ENCODE data around the gene DNHD1.

DNHD1 gene

GRCh38 chr11:6563121-6563619 lies 66.1 kb downstream of the DNHD1 start:
- DNase-seq (ENCODE audit: low spot score): no peak

DNA sequence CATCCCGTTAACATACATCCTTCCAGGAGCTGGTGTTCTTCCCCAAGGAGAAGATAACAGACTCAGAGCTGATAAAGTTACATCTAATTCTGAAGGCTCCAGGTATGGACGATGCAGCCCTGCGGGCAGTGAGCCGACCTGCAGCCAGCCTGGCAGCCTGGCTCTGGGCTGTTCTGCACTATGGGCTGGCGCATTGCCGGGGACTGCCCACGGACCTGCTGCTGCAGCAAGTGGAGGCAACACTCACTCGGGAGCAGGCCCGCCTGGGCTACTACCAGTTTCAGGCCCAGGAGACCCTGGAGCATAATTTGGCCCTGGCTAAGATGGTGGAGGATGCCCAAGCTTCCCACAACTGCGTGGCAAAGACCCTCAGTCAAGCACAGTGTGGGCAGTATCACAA lies 66.6 kb downstream of the DNHD1 start:
- no peak for DNase-seq (ENCODE audit: low spot score)

DNA sequence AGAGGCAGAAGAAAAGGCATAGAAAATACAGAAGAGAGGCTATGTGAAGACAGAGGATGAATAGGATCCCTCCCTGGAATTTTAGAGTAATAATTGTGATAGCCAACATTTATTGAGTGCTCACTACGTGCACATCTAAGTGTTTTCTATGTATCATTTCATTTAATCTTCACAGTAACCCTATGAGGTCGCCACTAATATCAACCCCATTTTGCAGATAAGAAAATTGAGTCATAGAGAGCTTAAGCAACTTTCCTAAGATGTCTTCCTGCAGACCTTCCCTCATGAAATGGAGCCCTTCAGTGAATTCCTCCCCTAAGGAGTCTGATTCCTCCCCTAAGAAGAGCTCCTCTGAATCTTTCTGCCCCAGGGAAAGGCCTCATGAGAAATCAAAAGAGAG lies 68.2 kb downstream of the DNHD1 start:
- DNase-seq (ENCODE audit: low spot score): no peak

DNA sequence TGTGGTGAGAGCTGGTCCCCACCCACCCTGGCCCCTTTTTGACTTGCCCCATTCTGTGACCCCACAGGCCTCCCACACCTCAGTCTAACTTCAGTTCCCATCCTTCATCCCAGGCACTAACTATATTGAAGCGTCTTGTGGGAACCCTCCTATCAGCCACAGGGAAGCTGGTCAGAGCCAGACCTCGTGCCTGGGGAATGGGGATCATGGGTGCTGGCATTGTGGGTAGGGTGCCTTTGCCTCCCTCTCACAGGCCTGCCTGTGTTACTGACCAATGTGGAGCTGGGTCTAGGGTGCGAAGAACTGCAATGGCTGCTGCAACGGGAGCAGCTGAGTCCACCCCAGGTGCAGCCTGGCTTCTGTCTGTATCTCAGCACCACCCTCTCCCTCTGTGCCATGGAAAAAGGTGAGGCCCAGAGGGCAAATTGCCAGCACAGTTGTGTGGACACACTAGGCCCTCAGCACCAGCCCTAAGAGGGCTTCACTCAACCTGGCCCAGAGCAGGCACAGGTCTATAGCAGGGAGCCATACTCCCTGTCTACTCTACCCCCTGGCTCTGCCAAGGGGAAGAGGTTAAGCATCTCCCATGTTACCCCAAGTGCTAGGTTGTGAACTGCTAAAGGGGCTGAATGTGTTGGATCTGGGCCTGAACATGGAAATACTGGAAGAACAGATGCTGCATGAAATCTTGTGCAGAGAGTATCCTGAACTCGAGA lies 69.1 kb downstream of the DNHD1 start:
- no peak for DNase-seq (ENCODE audit: low spot score)

- no peak for DNase-seq (ENCODE audit: low spot score)
Observed at GRCh38 chr11:6566704-6567370, 69.8 kb downstream of the DNHD1 start.

GRCh38 chr11:6567371-6567745 lies 70.3 kb downstream of the DNHD1 start:
- no peak for DNase-seq (ENCODE audit: low spot score)

DNA sequence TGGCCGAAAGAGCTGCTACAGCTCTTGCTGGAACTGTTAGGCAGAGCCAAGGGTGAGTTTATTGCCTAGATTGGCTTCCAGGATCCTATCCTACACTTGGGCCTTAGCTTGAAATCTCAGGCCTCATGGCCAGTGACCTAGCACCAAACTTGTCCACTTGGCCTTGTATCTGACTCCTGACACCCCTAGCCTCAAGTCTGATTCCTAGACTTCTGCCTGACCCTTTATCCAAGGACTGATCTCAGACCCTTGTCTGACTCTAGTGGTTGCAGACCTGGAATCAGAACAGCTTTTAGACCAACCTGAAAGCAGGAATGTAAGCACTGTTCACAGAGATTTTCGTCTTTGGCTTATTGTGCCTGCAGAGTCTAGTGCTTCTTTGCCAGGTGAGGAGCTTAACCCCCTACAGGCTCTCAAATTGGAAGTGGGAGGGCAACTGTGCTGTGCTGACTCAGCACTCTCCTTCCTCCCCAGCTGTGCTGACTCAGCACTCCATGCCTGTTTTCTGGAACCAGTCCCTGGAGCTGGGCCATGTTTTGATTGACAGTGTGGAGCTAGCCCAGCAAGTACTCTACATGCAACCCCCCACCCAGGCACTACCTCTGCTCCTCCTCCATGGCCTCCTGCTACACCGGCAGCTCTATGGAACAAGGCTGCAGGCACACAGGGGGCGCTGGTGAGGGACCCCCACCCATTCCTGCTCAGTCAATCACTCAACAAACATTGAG lies 71.3 kb downstream of the DNHD1 start:
- no peak for DNase-seq (ENCODE audit: low spot score)

DNA sequence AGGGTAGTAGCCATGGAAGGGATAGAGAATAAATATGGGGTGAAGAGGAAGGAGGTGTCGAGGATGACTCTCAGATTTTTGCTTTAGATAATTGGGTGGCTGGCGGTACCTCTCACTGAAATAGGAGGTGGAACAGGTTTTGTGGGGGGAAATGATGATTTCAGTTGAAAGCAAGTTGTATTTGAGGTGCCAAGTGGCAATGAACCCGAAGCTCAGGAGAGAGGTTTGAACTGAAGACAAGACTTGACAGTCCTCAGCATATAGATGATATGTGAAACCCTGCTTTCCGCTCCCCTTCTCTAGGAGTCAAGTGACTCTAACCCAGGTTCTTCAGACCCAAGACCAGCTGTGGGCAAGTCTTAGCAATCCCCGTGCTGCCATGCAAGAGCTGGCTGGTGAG lies 72.6 kb downstream of the DNHD1 start:
- no peak for DNase-seq (ENCODE audit: low spot score)

DNA sequence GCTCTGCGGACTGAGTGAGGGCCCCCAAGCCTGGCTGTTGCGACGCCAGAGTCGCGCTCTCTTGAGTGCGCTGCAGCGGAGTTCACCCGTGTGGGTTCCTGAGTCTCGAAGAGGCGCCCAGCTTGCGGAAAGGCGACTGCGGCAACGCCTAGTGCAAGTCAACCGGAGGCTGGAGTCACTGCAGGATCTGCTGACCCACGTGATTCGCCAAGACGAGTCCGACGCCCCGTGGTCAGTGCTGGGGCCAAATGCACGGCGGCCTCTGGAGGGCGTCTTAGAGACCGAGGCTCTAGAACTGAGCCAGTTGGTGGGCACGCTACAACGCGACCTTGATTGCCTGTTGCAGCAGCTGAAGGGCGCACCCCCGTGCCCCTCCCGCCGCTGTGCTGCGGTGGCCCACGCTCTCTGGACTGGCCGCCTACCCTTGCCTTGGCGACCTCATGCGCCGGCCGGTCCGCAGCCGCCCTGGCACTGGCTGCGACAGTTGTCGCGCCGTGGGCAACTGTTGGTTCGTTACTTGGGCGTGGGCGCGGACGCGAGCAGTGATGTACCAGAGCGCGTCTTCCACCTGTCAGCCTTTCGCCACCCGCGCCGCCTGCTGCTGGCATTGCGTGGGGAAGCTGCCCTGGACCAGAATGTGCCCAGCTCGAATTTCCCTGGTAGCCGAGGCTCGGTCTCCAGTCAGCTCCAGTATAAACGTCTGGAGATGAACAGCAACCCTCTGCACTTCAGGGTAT lies 73.8 kb downstream of the DNHD1 start:
- no peak for DNase-seq (ENCODE audit: low spot score)

DNA sequence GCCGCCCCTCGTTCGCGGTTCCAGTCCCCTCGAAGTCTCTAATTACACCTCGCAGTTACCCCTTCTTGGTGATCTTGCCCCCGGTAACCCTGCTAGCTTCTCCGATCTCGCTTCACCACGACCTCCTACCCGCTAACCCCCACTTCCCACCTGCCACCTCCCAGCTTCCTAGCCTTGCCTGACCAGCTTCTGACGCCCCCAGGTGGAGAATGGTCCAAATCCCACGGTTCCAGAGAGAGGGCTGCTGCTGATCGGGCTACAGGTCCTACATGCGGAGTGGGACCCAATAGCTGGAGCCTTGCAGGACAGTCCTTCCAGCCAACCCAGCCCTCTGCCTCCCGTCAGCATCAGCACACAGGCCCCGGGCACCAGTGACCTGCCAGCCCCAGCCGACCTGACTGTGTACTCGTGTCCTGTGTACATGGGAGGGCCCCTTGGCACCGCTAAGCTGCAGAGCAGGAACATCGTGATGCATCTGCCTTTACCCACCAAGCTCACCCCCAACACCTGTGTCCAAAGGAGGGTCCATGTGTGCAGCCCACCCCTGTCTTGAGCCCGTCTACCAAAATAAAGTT lies 74.4 kb downstream of the DNHD1 start:
- DNase-seq (ENCODE audit: low spot score): no peak

- no peak for DNase-seq (ENCODE audit: low spot score)
Observed at GRCh38 chr11:6572215-6572614, 75.1 kb downstream of the DNHD1 start.

- no peak for DNase-seq (ENCODE audit: low spot score)
Observed at GRCh38 chr11:6574816-6575715, 78.0 kb downstream of the DNHD1 start.

DNA sequence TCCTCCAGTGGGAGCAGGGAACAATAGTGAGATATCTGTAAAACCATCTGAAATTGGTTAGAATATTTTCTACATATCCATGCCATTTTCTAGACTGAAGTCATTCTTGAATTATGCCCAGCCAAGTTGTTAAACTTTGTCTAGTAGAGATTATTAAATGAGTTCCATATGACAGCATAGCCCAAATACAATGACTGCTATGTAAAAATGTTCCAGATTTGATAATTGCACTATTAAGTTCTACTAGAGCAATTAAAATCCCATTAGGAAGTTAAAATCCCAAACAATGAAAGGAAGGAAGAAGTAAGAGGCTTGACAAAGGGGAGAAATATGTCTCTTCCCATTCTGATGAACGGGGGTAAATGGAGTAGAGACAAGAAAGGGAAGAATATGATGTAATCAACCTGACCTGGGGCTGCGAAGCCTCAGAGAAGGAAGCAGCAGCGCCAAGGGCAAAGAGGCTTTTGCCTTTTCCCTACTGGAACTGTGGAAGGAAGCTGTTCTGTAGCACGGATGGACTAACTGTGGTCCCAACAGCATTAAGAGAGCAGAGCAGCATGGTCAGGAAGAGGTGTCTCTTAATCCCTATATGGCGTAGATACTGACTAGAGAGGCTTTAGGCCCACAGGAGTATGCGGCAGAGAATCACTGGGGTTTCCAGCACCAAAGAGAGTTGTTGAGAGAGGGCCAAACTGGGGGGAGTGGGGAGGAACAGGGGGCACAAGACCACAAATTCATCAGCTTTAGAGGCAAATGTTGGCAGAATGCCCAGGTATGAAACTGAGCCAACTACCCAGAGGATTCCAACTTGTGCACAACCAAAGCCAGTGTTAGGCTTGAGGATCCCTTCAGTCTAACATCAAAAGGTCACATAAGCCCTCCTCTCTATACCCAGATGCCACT lies 79.6 kb downstream of the DNHD1 start:
- DNase-seq (ENCODE audit: low spot score): no peak

GRCh38 chr11:6578134-6578533 lies 81.1 kb downstream of the DNHD1 start:
- DNase-seq (ENCODE audit: low spot score): no peak

DNA sequence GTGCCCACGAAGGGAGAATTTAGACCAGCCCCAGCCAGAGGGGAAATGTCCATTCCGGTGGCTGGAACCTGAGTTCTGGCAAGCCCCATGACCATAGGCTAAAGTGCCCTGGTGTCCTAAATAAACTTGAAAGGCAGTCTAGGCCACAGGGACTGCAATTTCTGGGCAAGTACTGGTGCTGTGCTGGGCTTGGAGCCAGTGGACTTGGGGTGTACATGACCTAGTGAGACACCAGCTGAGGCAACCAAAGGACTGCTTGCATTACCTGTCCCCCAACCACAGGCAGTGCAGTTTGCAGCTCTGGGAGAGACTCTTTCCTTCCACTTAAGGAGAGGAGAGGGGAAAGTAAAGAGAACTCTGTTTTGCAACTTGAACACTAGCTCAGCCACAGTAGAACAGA lies 82.6 kb downstream of the DNHD1 start:
- no peak for DNase-seq (ENCODE audit: low spot score)

DNA sequence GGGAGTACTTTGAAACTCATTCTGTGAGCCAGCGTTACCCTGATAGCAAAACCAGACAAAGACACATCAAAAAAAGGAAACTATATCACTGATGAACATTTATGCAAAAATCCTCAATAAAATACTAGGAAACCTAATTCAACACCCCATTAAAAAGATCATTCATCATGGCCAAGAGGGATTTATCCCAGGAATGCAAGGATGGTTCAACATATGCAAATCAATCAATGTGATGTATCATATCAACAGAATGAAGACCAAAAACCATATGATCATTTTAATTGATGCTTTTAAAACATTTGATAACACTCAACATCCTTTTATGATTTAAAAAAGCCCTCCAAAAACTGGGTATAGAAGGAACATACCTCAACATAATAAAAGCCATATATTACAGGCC lies 86.5 kb downstream of the DNHD1 start:
- no peak for DNase-seq (ENCODE audit: low spot score)

DNA sequence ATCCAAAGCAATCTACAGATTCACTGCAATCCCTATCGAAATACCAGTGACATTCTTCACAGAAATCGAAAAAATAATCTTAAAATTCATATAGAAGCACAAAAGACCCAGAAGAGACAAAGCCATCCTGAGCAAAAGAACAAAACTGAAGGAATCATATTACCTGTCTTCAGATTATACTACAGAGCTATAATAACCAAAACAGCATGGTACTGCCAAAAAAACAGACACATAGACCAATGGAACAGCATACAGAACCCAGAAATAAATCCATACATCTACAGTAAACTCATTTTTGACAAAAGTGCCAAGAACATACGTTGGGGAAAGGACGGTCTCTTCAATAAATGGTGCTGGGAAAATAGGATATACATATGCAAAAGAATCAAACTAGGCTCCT lies 87.4 kb downstream of the DNHD1 start:
- no peak for DNase-seq (ENCODE audit: low spot score)

DNA sequence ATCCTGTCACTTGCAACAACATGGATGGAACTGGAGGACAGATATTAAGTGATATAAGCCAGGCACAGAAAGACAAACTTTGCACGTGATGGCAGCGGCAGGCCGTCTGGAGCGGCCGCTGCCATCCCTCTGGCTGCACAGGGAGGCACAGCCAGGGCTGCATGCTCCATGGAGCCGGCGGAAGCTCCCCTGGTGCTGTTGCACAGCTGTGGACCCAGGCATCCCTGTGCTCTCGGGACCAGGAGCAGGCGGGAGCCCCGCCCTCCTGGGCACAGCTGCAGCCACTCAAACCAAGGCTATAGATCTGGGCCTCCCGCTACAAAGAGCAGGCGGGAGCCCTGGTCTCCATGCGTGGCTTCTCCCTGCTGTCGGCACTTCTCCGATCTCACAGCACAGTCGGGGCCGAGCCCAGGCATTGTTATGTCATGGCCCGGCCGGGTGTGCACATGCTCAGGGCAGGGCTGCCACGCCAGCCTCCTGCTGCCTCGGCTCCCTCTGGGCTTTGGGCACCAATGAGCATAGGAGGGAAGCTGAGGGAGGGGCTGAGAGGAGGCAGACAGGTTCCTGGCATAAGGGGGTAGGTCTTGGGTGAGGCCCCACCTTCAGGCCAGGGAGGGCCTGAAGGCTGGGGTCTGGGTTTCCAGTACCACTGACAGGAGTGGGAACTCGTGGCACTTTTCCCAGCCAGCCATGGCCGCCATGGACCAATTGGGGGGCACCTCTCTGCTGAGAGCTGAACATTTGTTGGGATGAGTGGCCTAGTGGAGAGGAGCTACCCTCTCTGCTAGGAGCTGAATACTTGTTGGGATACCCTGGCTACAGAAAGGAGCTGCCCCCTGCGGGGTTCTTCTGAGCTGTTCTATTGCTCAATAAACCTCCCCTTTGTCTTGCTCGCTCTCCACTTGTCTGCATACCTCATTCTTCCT lies 89.6 kb downstream of the DNHD1 start:
- no peak for DNase-seq (ENCODE audit: low spot score)
